OCI-LY7 (cell line): Measurements from ENCODE around the gene NFKB1.

Experiments
- CTCF ChIP-seq: fragments of 200-600 bp; sonication (generic); conservative IDR thresholded peaks from 2 replicates; pipeline ENCODE4 v1.5.1; 2014; ENCODE audit warnings: mild to moderate bottlenecking, antibody characterized with exemption, low read length, moderate library complexity, mixed read lengths
- EZH2phosphoT487 ChIP-seq: fragments of 200-600 bp; sonication (generic); IDR thresholded peaks from 2 replicates; pipeline ENCODE4 v1.6.1; 2018; ENCODE audit warnings: low read depth, borderline replicate concordance, mild to moderate bottlenecking, mixed run types, antibody characterized with exemption, low read length, moderate library complexity, mixed read lengths

- no peak for TF ChIP-seq CTCF
- TF ChIP-seq EZH2phosphoT487, result no peak
These were observed 18.0 kb upstream of the NFKB1 start for GRCh38 chr4:102483120-102483519.
